NOMO-1 treated with dmso at 0.1 percent for 144 hours (cell line): ENCODE data around the gene PLA2R1.

Experiments
- DNase-seq: peaks from one replicate; lab custom pipeline; 2025; ENCODE audit not compliant: unreplicated experiment; lab: John Stamatoyannopoulos, UW

PLA2R1 gene

GRCh38 chr2:159938395-159938794, 124.0 kb downstream of the PLA2R1 start:
- DNase-seq, result no peak

DNA sequence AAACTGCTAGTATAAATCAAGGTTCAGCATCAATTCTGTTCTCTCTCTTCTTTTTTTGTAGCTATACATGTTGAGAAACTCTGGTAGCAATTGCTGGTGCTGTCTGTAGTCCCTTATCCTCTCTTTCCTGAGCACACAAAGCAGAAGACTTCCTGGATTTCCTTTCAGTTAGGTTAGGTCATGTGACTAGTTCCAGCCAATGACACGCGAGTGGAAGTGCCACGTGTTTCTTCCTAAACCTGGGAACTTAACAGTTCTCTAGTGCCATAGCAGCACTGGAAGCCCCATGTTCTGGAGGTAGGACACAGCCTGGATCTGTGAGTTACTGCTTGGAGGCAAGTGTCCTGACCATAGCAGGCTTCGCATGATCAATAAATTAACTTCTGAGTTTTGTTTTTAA, 125.9 kb downstream of the PLA2R1 start:
- no peak for DNase-seq

DNA sequence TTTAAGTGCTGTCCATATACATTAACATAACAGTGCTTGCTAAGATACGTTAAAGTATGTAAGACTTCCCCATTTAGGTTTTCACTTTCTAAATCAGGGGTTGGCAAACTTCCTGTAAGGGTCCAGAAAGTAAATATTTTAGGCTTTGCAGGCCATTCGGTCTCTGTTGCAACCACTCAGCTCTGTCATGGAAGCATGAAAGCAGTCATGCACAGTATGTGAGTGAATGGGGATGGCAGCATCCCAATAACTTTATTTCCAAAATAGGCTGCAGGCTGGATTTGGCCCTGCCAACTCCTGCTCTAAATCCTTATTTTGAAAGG, 128.7 kb downstream of the PLA2R1 start:
- DNase-seq, result peak; percentile 58

GRCh38 chr2:159933040-159933726, 129.2 kb downstream of the PLA2R1 start:
- DNase-seq, result no peak

DNA sequence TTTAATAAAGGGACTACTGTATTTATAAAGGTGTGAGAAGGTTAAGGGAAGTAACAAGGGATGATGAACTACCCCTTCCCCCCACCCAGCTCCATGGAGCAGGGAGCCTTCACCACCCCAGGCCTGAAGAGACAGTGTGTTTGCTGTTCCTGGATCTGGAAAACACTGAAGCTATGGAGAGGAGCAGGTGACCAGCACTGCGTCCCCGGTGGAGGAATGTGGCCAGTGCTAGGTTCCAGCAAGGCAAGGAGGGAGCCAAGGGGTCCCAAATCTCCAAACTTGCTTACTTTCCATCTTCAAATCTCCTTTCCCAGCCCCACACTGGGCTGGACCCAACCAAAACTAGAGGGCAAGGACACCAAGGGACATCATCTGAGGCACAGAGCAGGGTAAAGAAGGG, 135.7 kb downstream of the PLA2R1 start:
- no peak for DNase-seq

DNA sequence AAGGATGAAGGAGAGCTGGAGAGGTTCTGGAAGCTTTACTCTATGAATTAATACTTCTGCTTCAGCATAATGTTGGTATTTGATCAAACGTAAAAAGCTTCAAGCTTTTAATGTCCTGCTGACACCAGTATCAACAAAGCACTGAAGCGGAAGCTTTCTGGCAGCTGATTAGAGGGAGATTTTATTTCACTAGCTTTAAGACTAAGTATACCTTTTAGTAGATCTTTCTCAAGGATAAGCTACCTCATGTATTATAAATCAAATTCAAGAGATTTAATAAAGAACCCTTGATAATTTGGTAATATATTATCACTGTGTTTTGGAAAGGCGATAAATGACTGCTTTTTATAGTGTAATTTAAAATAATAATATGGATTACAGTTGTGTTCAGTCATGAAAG, 136.4 kb downstream of the PLA2R1 start:
- DNase-seq, result no peak

GRCh38 chr2:159922563-159922962, 139.9 kb downstream of the PLA2R1 start:
- DNase-seq, result no peak

DNA sequence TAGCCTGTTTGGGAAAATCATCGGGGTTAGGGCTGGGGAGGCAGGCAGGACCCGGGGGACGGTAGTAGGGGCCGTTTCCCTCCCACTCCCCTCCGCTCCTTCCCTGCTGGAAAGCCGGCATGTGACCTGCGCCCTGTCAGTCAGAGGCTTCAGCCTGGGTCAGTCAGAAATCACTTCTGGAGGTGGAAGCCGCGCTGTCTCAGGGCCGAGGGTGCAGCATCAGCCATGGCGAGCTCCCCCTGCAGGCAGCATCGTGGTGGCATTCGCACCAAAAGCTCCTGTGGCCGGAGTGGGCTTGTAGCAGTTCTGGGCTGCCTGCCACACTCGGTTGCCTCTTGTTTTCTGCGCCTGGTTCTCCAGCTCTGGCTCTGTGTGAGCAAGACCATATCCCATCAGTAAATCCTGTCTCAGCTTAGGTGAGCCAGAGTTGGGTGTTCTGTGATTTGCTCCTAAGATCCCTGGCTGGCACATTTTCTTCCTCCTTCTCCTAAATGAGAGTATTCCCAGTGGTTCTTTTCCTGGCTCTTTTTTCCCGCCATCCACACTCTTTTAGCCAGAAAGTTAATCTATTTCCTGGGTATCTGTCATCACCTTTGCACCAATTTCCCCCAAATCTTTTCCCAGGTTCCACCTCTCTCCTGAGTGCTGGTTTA, 140.5 kb downstream of the PLA2R1 start:
- peak; percentile 52 for DNase-seq

DNA sequence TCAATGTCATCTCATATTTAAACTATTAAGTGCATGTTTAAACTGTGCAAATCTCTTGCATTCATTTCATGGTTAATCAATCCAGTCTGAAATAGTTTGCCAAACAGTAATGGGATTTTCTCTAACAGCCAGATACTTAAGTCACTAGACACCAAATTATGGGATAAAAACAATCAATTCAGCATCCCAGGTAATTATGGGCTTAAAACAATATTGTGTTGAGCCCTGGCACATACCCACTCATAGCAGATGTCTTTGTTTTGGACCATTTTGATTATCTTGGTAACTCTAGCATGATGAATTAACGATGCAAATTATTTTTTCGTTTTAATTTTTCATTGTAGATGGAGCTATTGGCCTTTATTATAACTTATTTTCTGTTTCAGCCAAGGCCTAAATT, 145.9 kb downstream of the PLA2R1 start:
- DNase-seq, result no peak

DNA sequence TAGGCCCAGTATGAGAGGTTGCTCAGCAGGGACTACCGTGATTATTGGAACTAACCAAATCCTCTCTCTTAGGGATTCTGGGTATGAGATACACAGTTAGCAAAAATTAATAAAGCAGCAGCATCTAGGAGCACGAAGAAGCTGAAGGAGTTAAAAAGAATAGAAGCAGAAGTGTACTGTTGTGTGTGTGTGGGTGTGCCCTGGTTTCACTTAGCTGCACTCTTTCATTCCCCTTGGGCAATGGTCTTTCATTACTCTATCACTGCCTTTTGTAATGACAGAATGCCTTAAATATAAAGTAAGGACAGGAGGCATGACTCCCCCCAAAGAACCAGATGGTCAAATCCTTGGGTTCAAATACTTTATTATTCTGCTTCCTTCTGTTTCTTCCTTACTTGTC, 148.5 kb downstream of the PLA2R1 start:
- no peak for DNase-seq

DNA sequence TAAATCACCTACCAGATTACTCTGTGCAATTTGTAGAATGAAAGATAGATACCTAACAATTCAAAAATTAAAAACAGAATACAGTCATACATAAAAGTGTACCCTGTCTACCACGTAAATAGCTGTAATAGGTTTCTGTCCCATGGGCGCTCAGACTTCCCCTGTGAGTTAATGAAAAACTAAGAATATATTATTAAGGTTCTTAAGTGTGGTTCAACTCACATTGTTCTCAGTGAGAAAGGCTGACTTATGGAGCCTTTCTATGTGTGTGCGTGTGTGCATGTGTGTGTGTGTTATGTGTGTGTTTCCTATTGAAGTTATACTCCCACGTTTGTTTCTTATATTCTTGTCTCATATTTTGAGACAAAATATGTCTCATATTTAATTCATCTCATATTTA, 149.8 kb downstream of the PLA2R1 start:
- DNase-seq, result no peak

GRCh38 chr2:159910951-159911350, 151.5 kb downstream of the PLA2R1 start:
- DNase-seq, result no peak

- no peak for DNase-seq
Measured at GRCh38 chr2:159908623-159909022, 153.8 kb downstream of the PLA2R1 start.

GRCh38 chr2:159907909-159908308, 154.5 kb downstream of the PLA2R1 start:
- DNase-seq, result no peak

DNA sequence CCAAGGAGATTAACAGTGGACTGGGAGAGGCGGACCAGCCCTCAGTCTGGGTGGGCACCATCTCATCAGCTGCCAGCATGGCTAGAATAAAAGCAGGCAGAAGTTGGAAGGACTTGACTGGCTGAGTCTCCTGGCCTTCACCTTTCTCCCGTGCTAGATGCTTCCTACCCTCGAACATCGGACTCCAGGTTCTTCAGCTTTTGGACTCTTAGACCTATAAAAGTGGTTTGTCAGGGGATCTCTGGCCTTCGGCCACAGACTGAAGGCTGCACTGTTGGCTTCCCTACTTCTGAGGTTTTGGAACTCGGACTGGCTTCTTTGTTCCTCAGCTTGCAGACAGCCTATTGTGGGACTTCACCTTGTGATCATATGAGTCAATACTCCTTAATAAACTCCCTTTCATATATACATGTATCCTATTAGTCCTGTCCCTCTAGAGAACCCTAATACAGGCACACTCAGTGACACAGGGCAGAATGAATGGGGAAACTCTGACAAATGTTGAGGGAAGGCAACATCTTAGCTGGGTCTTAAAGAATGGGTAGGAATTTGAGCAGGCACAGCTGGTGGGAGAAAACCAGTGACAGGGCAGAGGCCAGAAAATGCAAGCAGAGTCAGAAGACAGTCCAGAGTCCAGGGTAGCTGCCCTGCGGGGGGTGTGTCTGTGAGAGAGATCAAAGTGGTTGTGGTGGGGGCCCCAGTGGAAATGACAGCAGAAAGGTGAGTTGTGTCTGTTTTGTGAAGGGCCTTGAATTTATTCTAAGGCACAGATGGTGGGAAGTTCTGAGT, 156.3 kb downstream of the PLA2R1 start:
- no peak for DNase-seq

DNA sequence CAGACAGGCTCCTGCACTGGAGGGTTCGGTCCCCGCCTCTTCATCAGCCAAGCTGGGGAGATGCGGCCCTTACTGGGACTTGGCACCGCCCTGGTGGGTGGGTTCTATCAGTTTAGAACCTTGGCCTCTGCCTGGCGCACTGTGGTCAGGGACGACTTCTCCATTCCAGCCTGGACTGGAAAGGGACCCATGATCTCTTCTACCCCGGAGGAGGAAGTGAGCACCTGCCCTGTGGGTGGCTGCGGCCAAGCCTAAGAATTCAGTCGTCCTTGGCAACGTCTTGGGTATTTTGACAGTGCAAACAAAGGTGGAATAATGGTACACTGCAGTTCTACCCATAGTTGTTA, 157.5 kb downstream of the PLA2R1 start:
- peak; percentile 92 for DNase-seq

- DNase-seq, result peak; percentile 92
Measured at GRCh38 chr2:159904127-159904958, 158.1 kb downstream of the PLA2R1 start, which contains the start of gene LY75. Gene LY75, minus strand, starts transcription at chr2:159904756.

GRCh38 chr2:159903443-159904126, 158.8 kb downstream of the PLA2R1 start:
- DNase-seq, result peak; percentile 32

- no peak for DNase-seq
Measured at GRCh38 chr2:159902722-159903121, 159.7 kb downstream of the PLA2R1 start.

GRCh38 chr2:159900343-159900742, 162.1 kb downstream of the PLA2R1 start:
- no peak for DNase-seq

DNA sequence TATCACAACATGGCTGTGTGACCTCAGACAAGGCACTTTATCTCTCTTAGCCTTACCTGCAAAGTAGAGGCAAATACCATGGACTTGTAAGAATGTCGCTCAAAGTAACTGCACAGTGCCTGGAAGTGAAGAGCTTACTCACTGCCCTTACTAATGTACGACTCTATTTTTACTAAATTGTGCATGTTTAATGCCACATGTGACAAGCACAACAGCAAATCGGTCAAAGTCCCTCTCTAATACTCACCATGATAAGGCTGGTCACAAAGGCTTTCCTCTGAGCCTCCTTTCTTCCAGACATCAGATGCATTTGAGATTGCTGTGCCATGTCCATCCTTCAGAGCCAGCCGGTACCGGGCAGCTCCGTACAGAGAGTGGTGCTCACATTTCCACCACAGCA, 164.0 kb downstream of the PLA2R1 start:
- no peak for DNase-seq
